ENCODE measurements around the gene LRFN4.

GRCh38 chr11:66850235-66850587, 6.7 kb upstream of the LRFN4 start:
- TF ChIP-seq NFE2 (CRISPR knock-in tag; IDR thresholded peaks at IDR 0.05) (no peak), SP4 (CRISPR knock-in tag; IDR thresholded peaks at IDR 0.05) (no peak), SP1 (IDR thresholded peaks at IDR 0.05) (no peak), SP1 (CRISPR knock-in tag; IDR thresholded peaks at IDR 0.05) (no peak), MLX (CRISPR knock-in tag; IDR thresholded peaks at IDR 0.05) (no peak), POLR2A (IDR thresholded peaks at IDR 0.05; ENCODE audit: insufficient read depth in 1 of 2, low read depth in 2 of 2, low read length in 2 of 2) (no peak), ZFX (CRISPR knock-in tag; IDR thresholded peaks at IDR 0.05; ENCODE audit: low read depth) (no peak), CTCF (CRISPR knock-in tag; IDR thresholded peaks at IDR 0.05) (no peak), REST (IDR thresholded peaks at IDR 0.05; ENCODE audit: borderline replicate concordance in 1 of 2, low read depth in 1 of 2, low read length in 2 of 2) (no peak), SIN3B (IDR thresholded peaks at IDR 0.05; ENCODE audit: low read length) (no peak), ZC3H4 (CRISPR knock-in tag; IDR thresholded peaks at IDR 0.05; ENCODE audit: borderline replicate concordance) (no peak)
